ENCODE results near the gene HRK. TPM values are rescaled to one million over a fixed set of nuclear protein-coding genes. Genes with fewer than 3 reads are reported as not detected.

HRK gene
- total and polyA plus RNA-seq, 9 donors, result under 0.01 to 0.30 (median 0.15) TPM; not detected in 3

GRCh38 chr12:116843085-116843484, 38.2 kb downstream of the HRK start:
- 83 to 92% (median 89%) methylated on average over 6 of the region's 6 CpGs for WGBS, 3 donors
- no peak for TF ChIP-seq EP300 (IDR thresholded peaks at IDR 0.05)
- TF ChIP-seq CTCF (IDR thresholded peaks at IDR 0.05), result no peak
- TF ChIP-seq POLR2A (IDR thresholded peaks at IDR 0.05), result no peak
- DNase-seq, result no peak

GRCh38 chr12:116839287-116839830, 41.9 kb downstream of the HRK start:
- Histone ChIP-seq H3K36me3 (no peaks in the 10 kb centered on the region), H3K9me3 (no peaks in the 10 kb centered on the region), H3K27ac (no peak overlapping the region), H3K4me1 (ENCODE audit: insufficient read depth) (no peaks in the 10 kb centered on the region), H3K27me3 (no peaks in the 10 kb centered on the region), H3K4me3 (no peak overlapping the region)
- WGBS, 3 donors, result 81 to 93% (median 90%) methylated on average over 3 of the region's 3 CpGs
- no peak for TF ChIP-seq EP300 (IDR thresholded peaks at IDR 0.05)
- TF ChIP-seq POLR2A (IDR thresholded peaks at IDR 0.05), result no peak
- TF ChIP-seq CTCF (IDR thresholded peaks at IDR 0.05), result no peak
- DNase-seq, result no peak
- intact Hi-C loops (cut with DNase I), result no loop called here

More at GRCh38 chr12:116843085-116843484, 38.2 kb downstream of the HRK start:
- no peak overlapping the region for H3K27ac ChIP-seq
- no peaks in the 10 kb centered on the region for H3K27me3 ChIP-seq
- H3K36me3 ChIP-seq, result no peaks in the 10 kb centered on the region
- H3K4me3 ChIP-seq, result no peak overlapping the region
- intact Hi-C loops (cut with DNase I), result no loop called here
- no peaks in the 10 kb centered on the region for H3K9me3 ChIP-seq
- H3K4me1 ChIP-seq (ENCODE audit: insufficient read depth), result no peaks in the 10 kb centered on the region

DNA sequence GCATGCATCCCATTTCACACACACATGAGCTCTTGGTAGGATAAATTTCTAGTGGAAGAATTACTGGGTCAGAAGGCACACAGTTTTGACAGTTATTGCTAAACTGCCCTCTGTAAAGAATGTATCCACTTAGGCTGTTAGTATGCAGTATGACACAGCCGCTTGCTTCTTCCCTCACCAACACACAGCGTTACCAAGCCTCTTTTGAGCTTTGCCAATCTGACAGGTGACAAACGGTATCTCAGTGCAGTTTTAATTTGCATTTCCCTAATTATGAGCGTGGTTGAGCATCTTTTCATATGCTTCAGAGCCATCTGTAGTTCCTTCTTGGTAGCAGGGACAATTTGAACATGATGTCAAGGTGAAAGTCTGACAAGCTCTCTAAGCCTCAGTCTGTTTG, 42.9 kb downstream of the HRK start:
- Histone ChIP-seq H3K36me3 (no peaks in the 10 kb centered on the region), H3K9me3 (no peaks in the 10 kb centered on the region), H3K27me3 (no peaks in the 10 kb centered on the region), H3K27ac (no peak overlapping the region), H3K4me3 (no peak overlapping the region), H3K4me1 (ENCODE audit: insufficient read depth) (no peaks in the 10 kb centered on the region)
- no peak for DNase-seq
- no peak for TF ChIP-seq POLR2A (IDR thresholded peaks at IDR 0.05)
- no peak for TF ChIP-seq CTCF (IDR thresholded peaks at IDR 0.05)
- WGBS, 3 donors, result 78 to 83% (median 81%) methylated on average over 4 of the region's 4 CpGs
- intact Hi-C loops (cut with DNase I), result no loop called here

DNA sequence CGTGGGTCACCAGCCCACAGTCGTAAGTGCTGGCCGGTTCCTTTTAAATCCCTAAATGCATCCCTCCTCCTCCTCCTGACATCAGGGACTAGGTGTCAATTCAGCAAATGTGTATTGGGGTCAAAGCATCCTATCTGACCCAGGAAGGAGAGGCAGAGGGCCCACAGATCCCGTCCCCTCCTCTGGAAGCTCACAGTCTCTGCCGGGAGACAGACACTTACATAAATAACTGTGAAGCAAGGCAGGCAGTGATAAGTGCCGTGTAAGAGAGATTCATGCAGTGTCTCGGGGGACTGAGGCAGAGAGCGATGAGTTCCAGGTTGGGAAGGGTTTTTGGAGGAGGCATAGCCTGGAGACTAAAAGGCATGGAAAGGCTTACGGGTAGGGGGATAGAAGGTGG, 44.1 kb downstream of the HRK start:
- H3K27me3 ChIP-seq, result no peaks in the 10 kb centered on the region
- no peak overlapping the region for H3K4me3 ChIP-seq
- H3K9me3 ChIP-seq, result no peaks in the 10 kb centered on the region
- 42 to 60% (median 49%) methylated on average over 9 of the region's 9 CpGs for WGBS, 3 donors
- DNase-seq, result no peak
- no peak overlapping the region for H3K27ac ChIP-seq
- TF ChIP-seq CTCF (IDR thresholded peaks at IDR 0.05) (no peak), EP300 (IDR thresholded peaks at IDR 0.05) (no peak), POLR2A (IDR thresholded peaks at IDR 0.05) (no peak)
- intact Hi-C loops (cut with DNase I), result no loop called here
- H3K4me1 ChIP-seq (ENCODE audit: insufficient read depth), result no peaks in the 10 kb centered on the region
- no peaks in the 10 kb centered on the region for H3K36me3 ChIP-seq
